Measurements from ENCODE around the gene EFCAB13.

DNA sequence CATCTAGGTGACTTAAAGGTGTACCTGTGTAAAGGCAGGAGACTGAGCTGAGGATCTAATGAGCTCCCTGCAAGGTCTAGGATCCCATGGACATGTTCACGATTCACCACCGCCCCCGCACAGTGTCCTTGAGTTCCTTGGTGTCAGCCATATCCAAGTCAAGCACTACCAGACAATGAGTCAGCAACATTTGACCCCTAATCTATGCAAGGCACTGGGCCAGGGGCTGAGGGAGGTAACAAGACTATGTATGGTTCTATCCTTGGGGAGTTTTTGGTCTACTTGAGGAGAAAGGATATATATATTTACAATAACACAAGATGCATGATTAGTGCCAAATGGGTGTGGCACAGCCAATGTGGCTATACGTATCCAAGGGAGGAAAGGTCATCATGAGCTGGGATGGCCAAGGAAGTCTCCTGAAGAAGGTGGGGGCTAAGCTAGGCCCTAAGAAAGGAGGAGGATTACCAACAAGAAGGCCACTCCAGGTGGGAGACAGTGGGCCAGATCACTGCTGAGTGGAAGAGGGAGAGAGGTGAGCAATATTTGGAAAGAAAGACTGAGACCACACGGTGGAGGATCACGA lies 35.1 kb upstream of the EFCAB13 start:
- TF ChIP-seq, protein P1, sequence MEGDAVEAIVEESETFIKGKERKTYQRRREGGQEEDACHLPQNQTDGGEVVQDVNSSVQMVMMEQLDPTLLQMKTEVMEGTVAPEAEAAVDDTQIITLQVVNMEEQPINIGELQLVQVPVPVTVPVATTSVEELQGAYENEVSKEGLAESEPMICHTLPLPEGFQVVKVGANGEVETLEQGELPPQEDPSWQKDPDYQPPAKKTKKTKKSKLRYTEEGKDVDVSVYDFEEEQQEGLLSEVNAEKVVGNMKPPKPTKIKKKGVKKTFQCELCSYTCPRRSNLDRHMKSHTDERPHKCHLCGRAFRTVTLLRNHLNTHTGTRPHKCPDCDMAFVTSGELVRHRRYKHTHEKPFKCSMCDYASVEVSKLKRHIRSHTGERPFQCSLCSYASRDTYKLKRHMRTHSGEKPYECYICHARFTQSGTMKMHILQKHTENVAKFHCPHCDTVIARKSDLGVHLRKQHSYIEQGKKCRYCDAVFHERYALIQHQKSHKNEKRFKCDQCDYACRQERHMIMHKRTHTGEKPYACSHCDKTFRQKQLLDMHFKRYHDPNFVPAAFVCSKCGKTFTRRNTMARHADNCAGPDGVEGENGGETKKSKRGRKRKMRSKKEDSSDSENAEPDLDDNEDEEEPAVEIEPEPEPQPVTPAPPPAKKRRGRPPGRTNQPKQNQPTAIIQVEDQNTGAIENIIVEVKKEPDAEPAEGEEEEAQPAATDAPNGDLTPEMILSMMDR (IDR thresholded peaks at IDR 0.05) = no peak
- TF ChIP-seq EZH2 (IDR thresholded peaks at IDR 0.05) = no peak

Measured in neural progenitor cell (in vitro differentiated cells).